Activated T-cell treated with anti-CD3 and anti-CD28 coated beads, Interleukin-2, amount 50 U/mL, for 72 hours (primary cell): ENCODE data around the gene KCNK6. TPM values are rescaled to one million over a fixed set of nuclear protein-coding genes. Genes with fewer than 3 reads are reported as not detected.

Source experiments
- ATAC-seq, 2 donors: fragments of 150-1000 bp; cut with Tn5 transposase; replicated peaks in 1 of 2; 2 replicates each; pipeline ENCODE4 v1.10.0; 2021; ENCODE audit warnings: moderate library complexity in 2 of 2, mild to moderate bottlenecking in 1 of 2
- DNase-seq, 2 donors: peaks; one replicate each; pipeline ENCODE4 v3.0.0; 2021 to 2022; ENCODE audit warnings: mixed read lengths in 1 of 2
- H3K27ac Mint-ChIP-seq: one replicate; pipeline ENCODE4 v1.8.0; 2022; ENCODE audit warnings: mild to moderate bottlenecking, moderate library complexity, mixed read lengths
- H3K27me3 Mint-ChIP-seq: one replicate; pipeline ENCODE4 v1.8.0; 2022; ENCODE audit warnings: low read depth, mixed read lengths
- H3K36me3 Mint-ChIP-seq, 2 donors: one replicate each; pipeline ENCODE4 v1.8.0; 2022; ENCODE audit warnings: mixed read lengths in 2 of 2, mild to moderate bottlenecking in 1 of 2; ENCODE audit not compliant: insufficient read depth in 2 of 2
- H3K4me1 Mint-ChIP-seq: one replicate; pipeline ENCODE4 v1.8.0; 2022; ENCODE audit warnings: low read depth, mixed read lengths
- H3K4me3 Mint-ChIP-seq, 2 donors: one replicate each; pipeline ENCODE4 v1.8.0; 2022; ENCODE audit warnings: mild to moderate bottlenecking in 2 of 2, mixed read lengths in 2 of 2, moderate library complexity in 2 of 2
- H3K9me3 Mint-ChIP-seq, 2 donors: one replicate each; pipeline ENCODE4 v1.8.0; 2022; ENCODE audit warnings: mixed read lengths in 2 of 2
- total RNA-seq, 2 donors: library from RNA; stranded (reverse); gene quantifications; one replicate each; pipeline ENCODE4 v1.2.3, GENCODE V29; 2022

The KCNK6 gene
- 10 to 100 TPM; 10.2 to 10.3 TPM for total RNA-seq

DNA sequence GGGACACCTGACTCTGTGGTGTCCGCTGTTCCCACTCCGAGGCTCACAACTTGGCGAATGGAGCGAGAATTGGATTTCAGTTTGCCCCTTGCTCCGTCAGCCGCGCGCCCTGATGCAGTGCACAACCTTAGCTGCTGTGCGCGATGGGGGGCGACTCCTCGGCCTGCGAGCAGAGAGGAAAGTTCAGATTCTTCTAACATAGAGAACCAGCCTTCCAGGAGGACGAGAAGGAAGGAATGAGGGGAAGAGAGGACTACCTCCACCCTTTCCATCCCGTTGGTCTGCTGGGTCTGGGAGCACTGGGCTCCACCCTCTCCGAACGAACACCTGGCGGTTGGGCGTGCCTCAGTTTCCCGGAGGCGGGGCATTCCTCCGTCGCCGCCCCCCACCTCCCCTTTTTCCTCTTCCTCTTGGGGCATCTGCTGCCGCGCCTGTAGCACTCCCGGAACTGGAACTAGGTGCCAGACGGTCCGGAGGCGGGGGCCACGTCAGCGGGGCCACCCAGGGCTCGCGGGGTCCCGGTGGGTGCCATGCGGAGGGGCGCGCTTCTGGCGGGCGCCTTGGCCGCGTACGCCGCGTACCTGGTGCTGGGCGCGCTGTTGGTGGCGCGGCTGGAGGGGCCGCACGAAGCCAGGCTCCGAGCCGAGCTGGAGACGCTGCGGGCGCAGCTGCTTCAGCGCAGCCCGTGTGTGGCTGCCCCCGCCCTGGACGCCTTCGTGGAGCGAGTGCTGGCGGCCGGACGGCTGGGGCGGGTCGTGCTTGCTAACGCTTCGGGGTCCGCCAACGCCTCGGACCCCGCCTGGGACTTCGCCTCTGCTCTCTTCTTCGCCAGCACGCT is at the start of gene KCNK6:
Gene KCNK6, plus strand, starts transcription at position 425 of the 838 bp plus-strand sequence. Its CDS starts 106 bp downstream, at position 531.
- Mint-ChIP-seq H3K27me3 (no peaks in the 10 kb centered on the region), H3K4me1 (peaks cover 55% of the 10 kb centered on the region), H3K4me3 (peak within 1 kb of the TSS; percentile 90 to 93), H3K36me3 (no peaks in the 10 kb centered on the region), H3K9me3 (no peaks in the 10 kb centered on the region), H3K27ac (peak within 1 kb of the TSS; percentile 23)
- ATAC-seq (peak; percentile 3 to 33), DNase-seq (peak; percentile 61 to 70)

GRCh38 chr19:38270587-38271167 is 49.0 kb upstream of the KCNK6 start:
- Mint-ChIP-seq H3K27ac (no peak overlapping the region), H3K27me3 (no peaks in the 10 kb centered on the region), H3K36me3 (peaks cover 0 to 5% of the 10 kb centered on the region in 2 donors), H3K9me3 (no peaks in the 10 kb centered on the region), H3K4me1 (peaks cover 51% of the 10 kb centered on the region), H3K4me3 (no peak overlapping the region)
- no peak for DNase-seq
- peak in 1 of 2 donors; percentile 5 for ATAC-seq

- Mint-ChIP-seq H3K27me3 (no peaks in the 10 kb centered on the region), H3K27ac (no peak overlapping the region)
- ATAC-seq, result no peak
These were observed 46.1 kb upstream of the KCNK6 start for GRCh38 chr19:38273499-38273898.

DNA sequence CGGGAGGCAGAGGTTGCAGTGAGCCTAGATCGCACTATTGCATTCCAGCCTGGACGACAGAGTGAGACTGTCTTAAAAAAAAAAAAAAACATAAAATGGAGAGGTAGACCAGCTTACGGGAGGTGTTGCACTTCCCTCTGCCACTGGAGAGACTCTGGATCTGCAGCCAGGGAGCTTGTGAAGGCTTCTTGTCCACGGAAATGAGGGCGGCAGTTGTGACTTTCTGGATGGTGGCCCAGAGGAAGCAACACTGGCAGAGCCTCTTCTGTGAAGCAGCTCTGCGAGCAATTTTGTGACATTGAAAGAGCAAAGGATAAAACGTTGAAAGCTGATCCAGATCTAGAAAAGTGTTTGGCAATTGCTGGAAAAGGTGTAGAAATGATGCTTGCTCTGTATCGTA is 44.9 kb upstream of the KCNK6 start:
- no peak for DNase-seq
- H3K4me1 Mint-ChIP-seq, result peaks cover 14% of the 10 kb centered on the region
- peaks cover 0 to 2% of the 10 kb centered on the region in 2 donors for H3K36me3 Mint-ChIP-seq
- ATAC-seq, result no peak
- H3K27ac Mint-ChIP-seq, result no peak overlapping the region
- H3K9me3 Mint-ChIP-seq, result no peaks in the 10 kb centered on the region
- H3K4me3 Mint-ChIP-seq, result no peak overlapping the region
- no peaks in the 10 kb centered on the region for H3K27me3 Mint-ChIP-seq

More at GRCh38 chr19:38273499-38273898, 46.1 kb upstream of the KCNK6 start:
- Mint-ChIP-seq H3K4me3 (no peak overlapping the region), H3K9me3 (no peaks in the 10 kb centered on the region), H3K4me1 (peaks cover 23% of the 10 kb centered on the region), H3K36me3 (peaks cover 0 to 2% of the 10 kb centered on the region in 2 donors)
- DNase-seq, result no peak

GRCh38 chr19:38276942-38277517 is 42.6 kb upstream of the KCNK6 start:
- Mint-ChIP-seq H3K9me3 (no peaks in the 10 kb centered on the region), H3K27me3 (no peaks in the 10 kb centered on the region), H3K27ac (no peak overlapping the region), H3K36me3 (peaks cover 0 to 2% of the 10 kb centered on the region in 2 donors), H3K4me1 (peaks cover 15% of the 10 kb centered on the region), H3K4me3 (no peak overlapping the region)
- ATAC-seq (no peak), DNase-seq (no peak)

GRCh38 chr19:38277549-38277948 is 42.1 kb upstream of the KCNK6 start:
- no peak for DNase-seq
- Mint-ChIP-seq H3K27me3 (no peaks in the 10 kb centered on the region), H3K4me1 (peaks cover 21% of the 10 kb centered on the region), H3K9me3 (no peaks in the 10 kb centered on the region), H3K36me3 (peaks cover 0 to 2% of the 10 kb centered on the region in 2 donors), H3K4me3 (no peak overlapping the region), H3K27ac (no peak overlapping the region)
- no peak for ATAC-seq

- ATAC-seq (no peak), DNase-seq (no peak)
- Mint-ChIP-seq H3K27ac (no peak overlapping the region), H3K9me3 (no peaks in the 10 kb centered on the region), H3K36me3 (peaks cover 0 to 2% of the 10 kb centered on the region in 2 donors), H3K27me3 (no peaks in the 10 kb centered on the region), H3K4me3 (no peak overlapping the region), H3K4me1 (peaks cover 23% of the 10 kb centered on the region)
These were observed 41.5 kb upstream of the KCNK6 start for GRCh38 chr19:38277969-38278680.

DNA sequence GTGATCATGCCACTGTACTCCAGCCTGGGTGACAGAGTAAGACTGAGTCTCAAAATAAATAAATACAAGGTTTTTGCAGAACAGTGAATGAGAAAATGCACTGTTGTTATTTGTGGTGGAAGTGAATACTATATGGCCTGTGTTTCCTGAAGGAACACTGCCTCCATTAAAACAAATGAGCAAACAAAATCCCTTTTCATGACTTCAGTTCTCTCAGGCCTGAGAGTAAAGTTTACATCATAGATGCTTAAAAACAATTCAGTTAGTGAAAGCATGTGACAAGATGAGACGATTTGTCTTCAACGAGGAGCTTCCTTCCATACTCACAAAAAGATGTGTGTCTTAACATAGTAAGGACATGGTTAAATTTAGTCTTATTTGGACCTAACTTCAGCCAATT is 40.9 kb upstream of the KCNK6 start:
- H3K4me3 Mint-ChIP-seq, result no peak overlapping the region
- DNase-seq, result no peak

GRCh38 chr19:38280030-38280921 is 39.4 kb upstream of the KCNK6 start:
- no peak overlapping the region for H3K27ac Mint-ChIP-seq
- no peaks in the 10 kb centered on the region for H3K9me3 Mint-ChIP-seq
- ATAC-seq, result no peak

More for the DNA sequence above, 40.9 kb upstream of the KCNK6 start:
- no peak for ATAC-seq
- Mint-ChIP-seq H3K4me1 (peaks cover 23% of the 10 kb centered on the region), H3K27me3 (no peaks in the 10 kb centered on the region), H3K27ac (no peak overlapping the region), H3K36me3 (peaks cover 0 to 2% of the 10 kb centered on the region in 2 donors), H3K9me3 (no peaks in the 10 kb centered on the region)

DNA sequence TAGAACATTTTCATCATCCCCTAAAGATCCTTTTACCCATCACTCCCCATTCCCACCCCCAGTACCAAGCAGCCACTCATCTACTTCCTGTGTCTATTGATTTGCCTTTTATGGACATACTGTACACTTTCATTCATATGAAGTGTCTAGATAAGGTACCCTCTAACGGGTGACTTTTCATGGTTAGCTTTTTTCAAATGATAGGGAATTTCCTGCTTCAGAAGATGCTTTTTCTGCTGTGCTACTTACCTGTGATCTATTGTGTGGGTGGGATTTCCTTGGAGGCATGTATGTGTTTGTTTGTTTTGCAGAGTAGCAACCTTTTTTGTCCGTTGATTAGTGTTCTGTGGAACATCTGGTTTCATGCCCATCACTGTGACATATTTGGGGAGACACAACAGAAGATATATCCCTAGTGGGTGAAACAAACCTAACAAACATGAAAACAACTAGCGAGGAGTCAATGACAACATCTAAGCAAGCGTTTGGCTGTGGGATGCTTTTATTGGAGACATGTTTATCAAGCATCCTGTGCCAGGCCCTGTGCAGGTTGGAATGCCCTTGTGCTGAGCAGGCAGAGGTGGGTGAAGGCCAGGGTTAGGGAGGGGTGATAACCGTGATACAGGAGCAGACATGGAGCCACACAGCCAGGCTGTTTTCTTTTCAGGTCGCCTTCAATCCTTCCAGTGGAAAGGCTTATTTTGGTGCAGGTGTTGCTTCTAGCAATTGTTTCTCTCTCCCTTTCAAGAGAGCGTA is 37.7 kb upstream of the KCNK6 start:
- Mint-ChIP-seq H3K27me3 (no peaks in the 10 kb centered on the region), H3K36me3 (no peaks in the 10 kb centered on the region), H3K27ac (peak overlapping the region; percentile 43), H3K9me3 (no peaks in the 10 kb centered on the region), H3K4me1 (peaks cover 23% of the 10 kb centered on the region), H3K4me3 (peak overlapping the region; percentile 18 to 19)
- no peak for DNase-seq
- peak; percentile 81 to 88 for ATAC-seq

More at GRCh38 chr19:38280030-38280921, 39.4 kb upstream of the KCNK6 start:
- H3K4me1 Mint-ChIP-seq, result peaks cover 23% of the 10 kb centered on the region
- DNase-seq, result no peak
- H3K27me3 Mint-ChIP-seq, result no peaks in the 10 kb centered on the region
- H3K36me3 Mint-ChIP-seq, result no peaks in the 10 kb centered on the region
- H3K4me3 Mint-ChIP-seq, result no peak overlapping the region

DNA sequence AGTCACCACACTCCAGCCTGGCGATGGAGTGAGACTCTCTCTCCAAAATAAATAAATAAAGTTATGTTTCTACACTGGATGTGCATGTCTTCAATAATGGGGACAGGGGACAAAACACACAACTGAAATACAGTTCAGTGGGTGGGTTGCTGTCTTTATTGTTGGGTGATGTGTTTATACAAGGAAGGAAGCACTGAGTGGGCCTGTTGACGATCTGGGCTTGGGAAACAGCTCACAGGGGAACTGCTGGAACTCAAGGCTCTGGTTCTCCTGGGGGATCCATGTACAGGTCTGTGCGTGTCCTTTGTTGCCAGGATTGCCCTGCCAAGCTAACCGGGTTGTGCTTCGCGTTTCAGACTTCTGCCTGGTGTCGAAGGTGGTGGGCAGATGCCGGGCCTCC is 36.4 kb upstream of the KCNK6 start:
- no peaks in the 10 kb centered on the region for H3K27me3 Mint-ChIP-seq
- H3K9me3 Mint-ChIP-seq, result no peaks in the 10 kb centered on the region
- no peak overlapping the region for H3K27ac Mint-ChIP-seq
- DNase-seq (no peak), ATAC-seq (no peak)
- H3K4me3 Mint-ChIP-seq, result no peak overlapping the region
- peaks cover 23% of the 10 kb centered on the region for H3K4me1 Mint-ChIP-seq
- peaks cover 0 to 2% of the 10 kb centered on the region in 2 donors for H3K36me3 Mint-ChIP-seq
